Measurements from ENCODE around the gene BARX2.

The BARX2 gene

DNA sequence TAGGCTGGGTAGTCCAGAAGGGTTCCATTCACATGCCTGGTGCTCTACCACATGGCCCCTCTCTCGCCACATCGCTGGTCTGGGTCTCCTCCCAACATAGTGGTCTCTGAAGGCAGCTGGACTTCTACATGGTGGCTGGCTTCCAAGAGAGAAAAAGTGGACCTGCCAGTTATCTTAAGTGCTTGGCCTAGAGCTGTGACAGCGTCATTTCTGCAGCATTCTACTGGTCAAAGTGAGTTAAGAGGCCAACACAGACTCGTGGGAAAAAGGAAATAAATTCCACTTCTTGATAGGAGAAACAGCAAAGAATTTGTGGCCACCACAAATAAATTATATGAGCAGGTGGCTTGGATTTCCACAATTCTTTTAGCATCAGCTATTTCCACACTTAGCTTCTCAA is 21.0 kb upstream of the BARX2 start (continued):
- TF ChIP-seq ZNF155 (tag by site-specific recombination; IDR thresholded peaks at IDR 0.05) (no peak), RBAK (tag by site-specific recombination; IDR thresholded peaks at IDR 0.05) (no peak), ZNF311 (tag by site-specific recombination; IDR thresholded peaks at IDR 0.05; ENCODE audit: borderline replicate concordance) (no peak), ZNF426 (tag by site-specific recombination; IDR thresholded peaks at IDR 0.05) (no peak), ZNF670 (tag by site-specific recombination; IDR thresholded peaks at IDR 0.05; ENCODE audit: low read depth) (no peak), ZSCAN16 (tag by site-specific recombination; IDR thresholded peaks at IDR 0.05) (no peak)
- TF ChIP-seq, protein P1, sequence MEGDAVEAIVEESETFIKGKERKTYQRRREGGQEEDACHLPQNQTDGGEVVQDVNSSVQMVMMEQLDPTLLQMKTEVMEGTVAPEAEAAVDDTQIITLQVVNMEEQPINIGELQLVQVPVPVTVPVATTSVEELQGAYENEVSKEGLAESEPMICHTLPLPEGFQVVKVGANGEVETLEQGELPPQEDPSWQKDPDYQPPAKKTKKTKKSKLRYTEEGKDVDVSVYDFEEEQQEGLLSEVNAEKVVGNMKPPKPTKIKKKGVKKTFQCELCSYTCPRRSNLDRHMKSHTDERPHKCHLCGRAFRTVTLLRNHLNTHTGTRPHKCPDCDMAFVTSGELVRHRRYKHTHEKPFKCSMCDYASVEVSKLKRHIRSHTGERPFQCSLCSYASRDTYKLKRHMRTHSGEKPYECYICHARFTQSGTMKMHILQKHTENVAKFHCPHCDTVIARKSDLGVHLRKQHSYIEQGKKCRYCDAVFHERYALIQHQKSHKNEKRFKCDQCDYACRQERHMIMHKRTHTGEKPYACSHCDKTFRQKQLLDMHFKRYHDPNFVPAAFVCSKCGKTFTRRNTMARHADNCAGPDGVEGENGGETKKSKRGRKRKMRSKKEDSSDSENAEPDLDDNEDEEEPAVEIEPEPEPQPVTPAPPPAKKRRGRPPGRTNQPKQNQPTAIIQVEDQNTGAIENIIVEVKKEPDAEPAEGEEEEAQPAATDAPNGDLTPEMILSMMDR (tag by site-specific recombination; IDR thresholded peaks at IDR 0.05), result no peak

DNA sequence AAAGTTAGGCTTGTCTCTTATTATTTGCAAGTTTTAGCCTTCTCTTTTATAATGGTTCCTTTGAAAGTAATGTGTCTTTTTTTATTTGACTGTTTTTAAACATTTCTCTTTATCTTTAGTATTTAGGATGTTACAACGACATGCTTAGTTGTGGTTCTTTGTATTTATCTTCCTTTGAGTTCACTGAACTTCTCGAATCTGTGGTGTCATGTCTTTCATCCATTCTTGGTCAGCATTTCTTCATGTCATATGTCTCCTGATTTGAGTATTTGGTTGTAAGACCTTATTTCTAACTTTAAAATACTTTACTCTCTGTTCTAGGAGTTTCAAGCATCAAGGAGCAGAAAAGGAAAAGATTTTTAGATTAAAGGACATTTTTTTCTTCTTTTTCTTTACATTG is 15.9 kb upstream of the BARX2 start:
- TF ChIP-seq ZSCAN23 (tag by site-specific recombination; IDR thresholded peaks at IDR 0.05) (no peak), ZNF19 (tag by site-specific recombination; IDR thresholded peaks at IDR 0.05; ENCODE audit: low read depth) (no peak), ZNF558 (tag by site-specific recombination; IDR thresholded peaks at IDR 0.05) (peak; percentile 98), KLF10 (tag by site-specific recombination; IDR thresholded peaks at IDR 0.05) (no peak)
- TF ChIP-seq, protein P2, sequence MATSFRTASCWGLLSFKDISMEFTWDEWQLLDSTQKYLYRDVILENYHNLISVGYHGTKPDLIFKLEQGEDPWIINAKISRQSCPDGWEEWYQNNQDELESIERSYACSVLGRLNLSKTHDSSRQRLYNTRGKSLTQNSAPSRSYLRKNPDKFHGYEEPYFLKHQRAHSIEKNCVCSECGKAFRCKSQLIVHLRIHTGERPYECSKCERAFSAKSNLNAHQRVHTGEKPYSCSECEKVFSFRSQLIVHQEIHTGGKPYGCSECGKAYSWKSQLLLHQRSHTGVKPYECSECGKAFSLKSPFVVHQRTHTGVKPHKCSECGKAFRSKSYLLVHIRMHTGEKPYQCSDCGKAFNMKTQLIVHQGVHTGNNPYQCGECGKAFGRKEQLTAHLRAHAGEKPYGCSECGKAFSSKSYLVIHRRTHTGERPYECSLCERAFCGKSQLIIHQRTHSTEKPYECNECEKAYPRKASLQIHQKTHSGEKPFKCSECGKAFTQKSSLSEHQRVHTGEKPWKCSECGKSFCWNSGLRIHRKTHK (tag by site-specific recombination; IDR thresholded peaks at IDR 0.05), result no peak
- Histone ChIP-seq H3K36me3 (ENCODE audit: control insufficient read depth in 2 of 2, insufficient read depth in 1 of 2, low read length in 2 of 2) (no peaks in the 10 kb centered on the region), H3K4me1 (ENCODE audit: control insufficient read depth, insufficient read depth, low read length) (no peaks in the 10 kb centered on the region), H3K9me3 (ENCODE audit: control insufficient read depth, insufficient read depth, low read depth, low read length) (no peaks in the 10 kb centered on the region), H3K4me3 (ENCODE audit: low read depth, low read length) (no peak overlapping the region), H3K27ac (ENCODE audit: extremely low read depth, low read depth, low read length) (no peak overlapping the region)
- POLR2A ChIA-PET, result no interaction called here
- CTCF ChIA-PET, result interaction anchor here (1.2 kb wide), 1 partner anchor 333 kb away, joined by 3 read pairs; no protein-coding TSS in a partner anchor

DNA sequence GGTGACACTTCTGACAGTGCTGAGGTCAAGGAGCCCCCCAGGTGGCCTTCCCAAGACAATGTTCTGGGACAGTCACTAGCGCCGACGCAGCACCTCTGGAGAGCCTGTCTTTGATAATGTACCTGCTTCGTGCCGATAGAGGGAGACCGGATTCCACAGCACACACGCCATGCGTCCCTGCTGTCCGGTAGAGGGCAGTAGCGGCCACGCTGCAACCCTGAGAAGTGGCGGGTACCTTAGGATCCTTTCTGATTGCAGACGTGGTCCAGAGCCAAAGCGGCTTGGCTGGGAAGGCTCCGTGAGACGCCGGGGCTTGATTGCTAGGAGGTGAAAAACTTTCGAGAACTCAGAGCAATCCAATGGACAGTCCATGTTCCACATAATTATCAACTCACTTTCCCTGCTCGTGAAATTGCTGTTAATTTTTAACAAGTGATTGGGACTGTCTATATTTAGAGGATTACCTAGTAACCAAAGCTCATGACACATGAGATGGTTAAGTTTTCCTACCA is 11.4 kb upstream of the BARX2 start:
- H3K27ac ChIP-seq (ENCODE audit: extremely low read depth, low read depth, low read length), result no peak overlapping the region
- CTCF ChIA-PET, result interaction anchor here (0.6 to 4.5 kb wide), 38 partner anchors 9 to 819 kb away, joined by 3 to 44 read pairs (median 4); partner anchors contain the start of gene BARX2
- H3K9me3 ChIP-seq (ENCODE audit: control insufficient read depth, insufficient read depth, low read depth, low read length), result no peaks in the 10 kb centered on the region
- H3K36me3 ChIP-seq (ENCODE audit: control insufficient read depth in 2 of 2, insufficient read depth in 1 of 2, low read length in 2 of 2), result no peaks in the 10 kb centered on the region
- H3K4me3 ChIP-seq (ENCODE audit: low read depth, low read length), result no peak overlapping the region
- peaks cover 8% of the 10 kb centered on the region; the same call in 1 of the 2 replicates for H3K4me1 ChIP-seq (ENCODE audit: control insufficient read depth, insufficient read depth, low read length)
- POLR2A ChIA-PET, result interaction anchor here (0.9 kb wide), 1 partner anchor 12 kb away, joined by 3 read pairs; the partner anchor contains the start of gene BARX2
- TF ChIP-seq, protein P1 (tag by site-specific recombination; IDR thresholded peaks at IDR 0.05), result peak; percentile 98
- TF ChIP-seq GLIS1 (tag by site-specific recombination; IDR thresholded peaks at IDR 0.05) (no peak), ZNF629 (tag by site-specific recombination; IDR thresholded peaks at IDR 0.05) (0 out of 2 replicates have a peak, but pooled peaks have one; percentile 37), ZEB2 (tag by site-specific recombination; IDR thresholded peaks at IDR 0.05) (peak; percentile 56; the same call in 1 of the 2 replicates), ZNF660 (tag by site-specific recombination; IDR thresholded peaks at IDR 0.05) (peak; percentile 73), ZNF501 (tag by site-specific recombination; IDR thresholded peaks at IDR 0.05) (peak; percentile 28; the same call in 1 of the 2 replicates), ZBTB21 (tag by site-specific recombination; IDR thresholded peaks at IDR 0.05) (no peak), ZNF239 (tag by site-specific recombination; IDR thresholded peaks at IDR 0.05) (no peak), ZNF23 (tag by site-specific recombination; IDR thresholded peaks at IDR 0.05; ENCODE audit: borderline replicate concordance) (no peak), OVOL3 (tag by site-specific recombination; IDR thresholded peaks at IDR 0.05) (no peak), SP7 (tag by site-specific recombination; IDR thresholded peaks at IDR 0.05) (peak; percentile 47; the same call in 1 of the 2 replicates), GLIS2 (tag by site-specific recombination; IDR thresholded peaks at IDR 0.05) (no peak)
- TF ChIP-seq, protein P3, sequence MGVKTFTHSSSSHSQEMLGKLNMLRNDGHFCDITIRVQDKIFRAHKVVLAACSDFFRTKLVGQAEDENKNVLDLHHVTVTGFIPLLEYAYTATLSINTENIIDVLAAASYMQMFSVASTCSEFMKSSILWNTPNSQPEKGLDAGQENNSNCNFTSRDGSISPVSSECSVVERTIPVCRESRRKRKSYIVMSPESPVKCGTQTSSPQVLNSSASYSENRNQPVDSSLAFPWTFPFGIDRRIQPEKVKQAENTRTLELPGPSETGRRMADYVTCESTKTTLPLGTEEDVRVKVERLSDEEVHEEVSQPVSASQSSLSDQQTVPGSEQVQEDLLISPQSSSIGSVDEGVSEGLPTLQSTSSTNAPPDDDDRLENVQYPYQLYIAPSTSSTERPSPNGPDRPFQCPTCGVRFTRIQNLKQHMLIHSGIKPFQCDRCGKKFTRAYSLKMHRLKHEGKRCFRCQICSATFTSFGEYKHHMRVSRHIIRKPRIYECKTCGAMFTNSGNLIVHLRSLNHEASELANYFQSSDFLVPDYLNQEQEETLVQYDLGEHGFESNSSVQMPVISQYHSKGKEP (tag by site-specific recombination; IDR thresholded peaks at IDR 0.05), result 0 out of 2 replicates have a peak, but pooled peaks have one; percentile 36
- TF ChIP-seq, protein P4, sequence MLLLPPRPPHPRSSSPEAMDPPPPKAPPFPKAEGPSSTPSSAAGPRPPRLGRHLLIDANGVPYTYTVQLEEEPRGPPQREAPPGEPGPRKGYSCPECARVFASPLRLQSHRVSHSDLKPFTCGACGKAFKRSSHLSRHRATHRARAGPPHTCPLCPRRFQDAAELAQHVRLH (tag by site-specific recombination; IDR thresholded peaks at IDR 0.05), result no peak

All from HEK293 (cell line).